Measurements from ENCODE around the gene HEXA. TPM values are rescaled to one million over a fixed set of nuclear protein-coding genes. Genes with fewer than 3 reads are reported as not detected.

The HEXA gene
- total and polyA plus RNA-seq, 10 donors = 99.1 to 172 (median 117) TPM

GRCh38 chr15:72304596-72304995 lies 71.2 kb downstream of the HEXA start:
- Histone ChIP-seq H3K4me3 (no peak overlapping the region), H3K9me3 (no peaks in the 10 kb centered on the region), H3K27me3 (replicated peaks in 1 of 7) (no peaks in the 10 kb centered on the region), H3K27ac (no peak overlapping the region), H3K4me1 (peaks cover 0 to 3% (median 0%) of the 10 kb centered on the region in 6 donors), H3K36me3 (peaks cover 0 to 15% (median 0%) of the 10 kb centered on the region in 6 donors)
- intact Hi-C loops (cut with DNase I; ENCODE audit: low total_unique reads) = no loop called here
- no peak for TF ChIP-seq POLR2A (IDR thresholded peaks at IDR 0.05)
- TF ChIP-seq POLR2AphosphoS5 (IDR thresholded peaks at IDR 0.05) = no peak
- TF ChIP-seq CTCF (IDR thresholded peaks at IDR 0.05 in 8 of 11, conservative IDR thresholded peaks at IDR 0.05 in 3 of 11) = no peak
- 90 to 95% (median 92%) methylated on average over 7 of the region's 7 CpGs for WGBS, 5 donors
- DNase-seq = no peak

GRCh38 chr15:72302955-72303354 lies 72.9 kb downstream of the HEXA start:
- H3K4me1 ChIP-seq = peaks cover 0 to 3% (median 0%) of the 10 kb centered on the region in 6 donors
- peaks cover 0 to 15% (median 0%) of the 10 kb centered on the region in 6 donors for H3K36me3 ChIP-seq
- 58 to 86% (median 68%) methylated on average over 1 of the region's 1 CpG for WGBS, 5 donors
- TF ChIP-seq POLR2AphosphoS5 (IDR thresholded peaks at IDR 0.05) (no peak), POLR2A (IDR thresholded peaks at IDR 0.05) (no peak), CTCF (IDR thresholded peaks at IDR 0.05 in 8 of 11, conservative IDR thresholded peaks at IDR 0.05 in 3 of 11) (no peak)
- no peak overlapping the region for H3K27ac ChIP-seq
- intact Hi-C loops (cut with DNase I; ENCODE audit: low total_unique reads) = no loop called here
- no peaks in the 10 kb centered on the region for H3K27me3 ChIP-seq (replicated peaks in 1 of 7)
- no peaks in the 10 kb centered on the region for H3K9me3 ChIP-seq
- no peak overlapping the region for H3K4me3 ChIP-seq
- DNase-seq = no peak

Other genes with a start within 250 kb of the HEXA start
- gene GRAMD2A, start 178.2 kb downstream of the HEXA start, total RNA-seq = under 1 TPM in 1 of 7 donors, not detected in 6; 0.34 TPM
- under 1 TPM; 0.03 to 0.11 (median 0.06) TPM for gene GRAMD2A, start 178.2 kb downstream of the HEXA start, polyA plus RNA-seq
- 100 to 1,000 TPM; 333 to 543 (median 379) TPM for gene PKM, start 144.8 kb downstream of the HEXA start, total RNA-seq
- 100 to 1,000 TPM; 156 to 250 (median 187) TPM for gene PKM, start 144.8 kb downstream of the HEXA start, polyA plus RNA-seq
- gene PARP6, start 103.5 kb downstream of the HEXA start, total RNA-seq = 10 to 100 TPM; 54.8 to 77.6 (median 70.3) TPM
- gene PARP6, start 103.5 kb downstream of the HEXA start, polyA plus RNA-seq = 10 to 100 TPM; 43.9 to 99.5 (median 67.9) TPM
- 1 to 10 TPM; 1.7 to 7.5 (median 2.8) TPM for gene CELF6, start 55.9 kb downstream of the HEXA start, total RNA-seq
- gene CELF6, start 55.9 kb downstream of the HEXA start, polyA plus RNA-seq = 1 to 10 TPM; 4.4 to 9.2 (median 8.1) TPM
- not detected for gene TMEM202, start 22.3 kb upstream of the HEXA start, total RNA-seq
- gene TMEM202, start 22.3 kb upstream of the HEXA start, polyA plus RNA-seq = not detected
- gene ARIH1, start 98.3 kb upstream of the HEXA start, total RNA-seq = 100 to 1,000 TPM in 4 of 7 donors, 10 to 100 TPM in 3; 46.2 to 171 (median 147) TPM
- 10 to 100 TPM; 14.8 to 24.2 (median 15.5) TPM for gene ARIH1, start 98.3 kb upstream of the HEXA start, polyA plus RNA-seq